ENCODE results near the gene HEXD. TPM values are rescaled to one million over a fixed set of nuclear protein-coding genes. Genes with fewer than 3 reads are reported as not detected.

Gene HEXD
- total RNA-seq, 2 donors from 2014 or later = 76.1 to 145 TPM

- no peaks in the 10 kb centered on the region for H3K4me1 ChIP-seq (replicated peaks)
- H3K4me3 ChIP-seq = no peak overlapping the region
- no peak overlapping the region for H3K27ac ChIP-seq
Measured at GRCh38 chr17:82489851-82490511, 71.8 kb downstream of the HEXD start.

GRCh38 chr17:82490512-82491195 is 72.5 kb downstream of the HEXD start:
- Histone ChIP-seq H3K27me3 (replicated peaks; ENCODE audit: insufficient read depth) (no peaks in the 10 kb centered on the region), H3K36me3 (peaks cover 0 to 7% of the 10 kb centered on the region in 2 donors), H3K4me1 (replicated peaks) (no peaks in the 10 kb centered on the region), H3K9me3 (no peaks in the 10 kb centered on the region), H3K4me3 (no peak overlapping the region), H3K27ac (no peak overlapping the region)
- WGBS = 85% methylated on average over 23 of the region's 25 CpGs
- TF ChIP-seq POLR2AphosphoS5 (IDR thresholded peaks at IDR 0.05) (no peak), POLR2A (IDR thresholded peaks at IDR 0.05) (no peak), CTCF (IDR thresholded peaks at IDR 0.05) (no peak)
- DNase-seq (ENCODE audit: low spot score) = no peak
- intact Hi-C loops (cut with DNase I) = no loop called here

More at GRCh38 chr17:82489851-82490511, 71.8 kb downstream of the HEXD start:
- no peaks in the 10 kb centered on the region for H3K27me3 ChIP-seq (replicated peaks; ENCODE audit: insufficient read depth)
- no peak for TF ChIP-seq POLR2A (IDR thresholded peaks at IDR 0.05)
- no peak for TF ChIP-seq POLR2AphosphoS5 (IDR thresholded peaks at IDR 0.05)
- no peak for TF ChIP-seq CTCF (IDR thresholded peaks at IDR 0.05)
- DNase-seq (ENCODE audit: low spot score) = no peak
- intact Hi-C loops (cut with DNase I) = no loop called here
- no peaks in the 10 kb centered on the region for H3K9me3 ChIP-seq
- H3K36me3 ChIP-seq = peaks cover 0 to 9% of the 10 kb centered on the region in 2 donors
- WGBS = 86% methylated on average over 21 of the region's 21 CpGs

- H3K36me3 ChIP-seq = peaks cover 0 to 2% of the 10 kb centered on the region in 2 donors
- H3K4me3 ChIP-seq = no peak overlapping the region
- DNase-seq (ENCODE audit: low spot score) = no peak
- no peaks in the 10 kb centered on the region for H3K4me1 ChIP-seq (replicated peaks)
- H3K27ac ChIP-seq = no peak overlapping the region
- TF ChIP-seq POLR2A (IDR thresholded peaks at IDR 0.05) (no peak), CTCF (IDR thresholded peaks at IDR 0.05) (no peak), POLR2AphosphoS5 (IDR thresholded peaks at IDR 0.05) (no peak)
- intact Hi-C loops (cut with DNase I) = no loop called here
- H3K9me3 ChIP-seq = no peaks in the 10 kb centered on the region
- H3K27me3 ChIP-seq (replicated peaks; ENCODE audit: insufficient read depth) = no peaks in the 10 kb centered on the region
- WGBS = 91% methylated on average over 10 of the region's 10 CpGs
Measured at GRCh38 chr17:82491196-82491530, 73.0 kb downstream of the HEXD start.

GRCh38 chr17:82491533-82491932 is 73.4 kb downstream of the HEXD start:
- no peak for TF ChIP-seq POLR2AphosphoS5 (IDR thresholded peaks at IDR 0.05)
- no peak for TF ChIP-seq CTCF (IDR thresholded peaks at IDR 0.05)
- no peak for TF ChIP-seq POLR2A (IDR thresholded peaks at IDR 0.05)
- WGBS = 90% methylated on average over 14 of the region's 15 CpGs
- H3K27ac ChIP-seq = no peak overlapping the region
- no peak for DNase-seq (ENCODE audit: low spot score)
- intact Hi-C loops (cut with DNase I) = no loop called here
- H3K4me3 ChIP-seq = no peak overlapping the region
- H3K27me3 ChIP-seq (replicated peaks; ENCODE audit: insufficient read depth) = no peaks in the 10 kb centered on the region
- no peaks in the 10 kb centered on the region for H3K4me1 ChIP-seq (replicated peaks)
- peaks cover 0 to 2% of the 10 kb centered on the region in 2 donors for H3K36me3 ChIP-seq
- no peaks in the 10 kb centered on the region for H3K9me3 ChIP-seq

Small RNA genes lying within 50 kb of the gene (small RNA-seq; reads per million reads assigned to genes)
- 0 reads per million in 2 donors for gene RF00019

Other genes starting within 250 kb of the HEXD start
- 10 to 100 TPM; 57.6 to 62.8 TPM for gene CCDC57, start 205.5 kb upstream of the HEXD start, total RNA-seq
- 10 to 100 TPM in 1 of 2 donors, 1 to 10 TPM in 1; 5.0 to 69.2 TPM for gene SLC16A3, start 189.3 kb upstream of the HEXD start, total RNA-seq
- 100 to 1,000 TPM in 1 of 2 donors, 10 to 100 TPM in 1; 80.3 to 155 TPM for gene CSNK1D, start 144.6 kb upstream of the HEXD start, total RNA-seq
- gene CD7, start 100.7 kb upstream of the HEXD start, total RNA-seq = 1 to 10 TPM in 1 of 2 donors, not detected in 1; 2.8 TPM
- gene SECTM1, start 84.6 kb upstream of the HEXD start, total RNA-seq = 10 to 100 TPM in 1 of 2 donors, 1 to 10 TPM in 1; 9.0 to 12.5 TPM
- gene TEX19, start 59.1 kb upstream of the HEXD start, total RNA-seq = 10 to 100 TPM in 1 of 2 donors, not detected in 1; 10.6 TPM
- gene UTS2R, start 46.6 kb upstream of the HEXD start, total RNA-seq = not detected
- 10 to 100 TPM; 41.0 to 65.8 TPM for gene OGFOD3, start 239 bp downstream of the HEXD start, total RNA-seq
- 10 to 100 TPM; 74.3 to 81.8 TPM for gene CYBC1, start 32.4 kb downstream of the HEXD start, total RNA-seq
- gene NARF, start 40.4 kb downstream of the HEXD start, total RNA-seq = 10 to 100 TPM; 38.4 to 68.1 TPM
- 10 to 100 TPM; 47.9 to 85.5 TPM for gene FOXK2, start 101.4 kb downstream of the HEXD start, total RNA-seq
- 100 to 1,000 TPM in 1 of 2 donors, 10 to 100 TPM in 1; 97.8 to 146 TPM for gene WDR45B, start 230.1 kb downstream of the HEXD start, total RNA-seq